ENCODE measurements around the gene SLC26A8.
"Not testable (repeated sequence)": the region's sequence is repeated elsewhere in the genome, so short reads cannot be mapped to it uniquely, and the experiment has no call there.

SLC26A8 gene

GRCh38 chr6:35943390-35943789 lies 81.1 kb downstream of the SLC26A8 start:
- no peak for DNase-seq (ENCODE audit: low spot score)

GRCh38 chr6:35942355-35942754 lies 82.1 kb downstream of the SLC26A8 start:
- DNase-seq (ENCODE audit: low spot score), result no peak

GRCh38 chr6:35941170-35941569 lies 83.3 kb downstream of the SLC26A8 start:
- not testable (repeated sequence) for DNase-seq (ENCODE audit: low spot score)

- not testable (repeated sequence) for DNase-seq (ENCODE audit: low spot score)
Observed at GRCh38 chr6:35940014-35940413, 84.4 kb downstream of the SLC26A8 start.

- DNase-seq (ENCODE audit: low spot score), result not testable (repeated sequence)
Observed at GRCh38 chr6:35939259-35939658, 85.2 kb downstream of the SLC26A8 start.

GRCh38 chr6:35936681-35937359 lies 87.6 kb downstream of the SLC26A8 start:
- DNase-seq (ENCODE audit: low spot score), result no peak

GRCh38 chr6:35935469-35935868 lies 89.0 kb downstream of the SLC26A8 start:
- no peak for DNase-seq (ENCODE audit: low spot score)

- no peak for DNase-seq (ENCODE audit: low spot score)
Observed at GRCh38 chr6:35933844-35934243, 90.6 kb downstream of the SLC26A8 start.

- DNase-seq (ENCODE audit: low spot score), result not testable (repeated sequence)
Observed at GRCh38 chr6:35931873-35932272, 92.6 kb downstream of the SLC26A8 start.

GRCh38 chr6:35931120-35931561 lies 93.3 kb downstream of the SLC26A8 start:
- no peak for DNase-seq (ENCODE audit: low spot score)

GRCh38 chr6:35929601-35930000 lies 94.8 kb downstream of the SLC26A8 start:
- no peak for DNase-seq (ENCODE audit: low spot score)

GRCh38 chr6:35926509-35927215 lies 97.8 kb downstream of the SLC26A8 start:
- DNase-seq (ENCODE audit: low spot score), result no peak

- DNase-seq (ENCODE audit: low spot score), result no peak
Observed at GRCh38 chr6:35925961-35926360, 98.5 kb downstream of the SLC26A8 start.

GRCh38 chr6:35924146-35924545 lies 100.3 kb downstream of the SLC26A8 start:
- no peak for DNase-seq (ENCODE audit: low spot score)

- DNase-seq (ENCODE audit: low spot score), result no peak
Observed at GRCh38 chr6:35922139-35922554, 102.3 kb downstream of the SLC26A8 start.

GRCh38 chr6:35920793-35921732 lies 103.4 kb downstream of the SLC26A8 start, which contains the start of gene SRPK1:
Gene SRPK1 (minus strand): TSS chr6:35921098. CDS start chr6:35921056, 42 bp downstream.
- peak; percentile 90 for DNase-seq (ENCODE audit: low spot score)

- peak; percentile 68 for DNase-seq (ENCODE audit: low spot score)
Observed at GRCh38 chr6:35919827-35920751, 104.4 kb downstream of the SLC26A8 start.

GRCh38 chr6:35919085-35919826 lies 105.2 kb downstream of the SLC26A8 start:
- DNase-seq (ENCODE audit: low spot score), result no peak

- DNase-seq (ENCODE audit: low spot score), result not testable (repeated sequence)
Observed at GRCh38 chr6:35916893-35917292, 107.5 kb downstream of the SLC26A8 start.

GRCh38 chr6:35916056-35916455 lies 108.4 kb downstream of the SLC26A8 start:
- DNase-seq (ENCODE audit: low spot score), result no peak

Data from left forelimb (tissue), 1 donor.